Glutamatergic neuron (in vitro differentiated cells): ENCODE measurements around the gene PEDS1. TPM values are rescaled to one million over a fixed set of nuclear protein-coding genes. Genes with fewer than 3 reads are reported as not detected.

Source experiments
- DNase-seq: peaks from one replicate; pipeline ENCODE4 v3.0.0; 2022
- H3K27ac Mint-ChIP-seq: one replicate; pipeline ENCODE4 v1.8.0; 2020; ENCODE audit warnings: mild to moderate bottlenecking, mixed read lengths, inconsistent platforms; ENCODE audit not compliant: unreplicated experiment
- H3K27me3 Mint-ChIP-seq: one replicate; pipeline ENCODE4 v1.8.0; 2020; ENCODE audit warnings: mild to moderate bottlenecking, moderate library complexity, mixed read lengths, inconsistent platforms; ENCODE audit not compliant: unreplicated experiment
- H3K36me3 Mint-ChIP-seq: one replicate; pipeline ENCODE4 v1.8.0; 2020; ENCODE audit warnings: mild to moderate bottlenecking, mixed read lengths, inconsistent platforms; ENCODE audit not compliant: unreplicated experiment
- H3K4me1 Mint-ChIP-seq: one replicate; pipeline ENCODE4 v1.8.0; 2020; ENCODE audit warnings: mild to moderate bottlenecking, low read depth, mixed read lengths, inconsistent platforms; ENCODE audit not compliant: unreplicated experiment
- H3K4me3 Mint-ChIP-seq: one replicate; pipeline ENCODE4 v1.8.0; 2020; ENCODE audit warnings: mild to moderate bottlenecking, mixed read lengths, inconsistent platforms; ENCODE audit not compliant: unreplicated experiment
- H3K9me3 Mint-ChIP-seq: one replicate; pipeline ENCODE4 v1.8.0; 2020; ENCODE audit warnings: mild to moderate bottlenecking, moderate library complexity, mixed read lengths, inconsistent platforms; ENCODE audit not compliant: unreplicated experiment
- CTCF ChIP-seq: fragments of 200-600 bp; sonication (generic); IDR thresholded peaks from one replicate; pipeline ENCODE4 v1.5.0; 2021; ENCODE audit not compliant: partially characterized antibody, unreplicated experiment
- total RNA-seq: library from RNA; stranded (reverse); fragmentation: NEBNext Ultra II Directional; extraction: Animal tissue kit (Norgen Biotek cat#: 25700); gene quantifications from one replicate; pipeline ENCODE4 v1.2.1, GENCODE V29; 2021; ENCODE audit not compliant: unreplicated experiment

The PEDS1 gene
- total RNA-seq, 1 donor from 2014 or later: 29.3 TPM

- TF ChIP-seq CTCF: no peak
- Mint-ChIP-seq H3K27ac (peak overlapping the region; percentile 15), H3K4me1 (peaks cover 22% of the 10 kb centered on the region), H3K4me3 (peak overlapping the region; percentile 91), H3K27me3 (no peaks in the 10 kb centered on the region), H3K9me3 (peaks cover 2% of the 10 kb centered on the region), H3K36me3 (no peaks in the 10 kb centered on the region)
- no peak for DNase-seq
Measured at GRCh38 chr20:50116368-50116999, 37.0 kb downstream of the PEDS1 start.

- H3K4me1 Mint-ChIP-seq: peaks cover 25% of the 10 kb centered on the region
- TF ChIP-seq CTCF: no peak
- peak overlapping the region; percentile 15 for H3K27ac Mint-ChIP-seq
- H3K9me3 Mint-ChIP-seq: peaks cover 2% of the 10 kb centered on the region
- peak overlapping the region; percentile 91 for H3K4me3 Mint-ChIP-seq
- DNase-seq: peak; percentile 92
- H3K36me3 Mint-ChIP-seq: no peaks in the 10 kb centered on the region
- H3K27me3 Mint-ChIP-seq: no peaks in the 10 kb centered on the region
Measured at GRCh38 chr20:50115591-50116367, 37.7 kb downstream of the PEDS1 start.

GRCh38 chr20:50115041-50115512 is 38.4 kb downstream of the PEDS1 start:
- H3K36me3 Mint-ChIP-seq: no peaks in the 10 kb centered on the region
- H3K27ac Mint-ChIP-seq: no peak overlapping the region
- peak overlapping the region; percentile 91 for H3K4me3 Mint-ChIP-seq
- H3K9me3 Mint-ChIP-seq: peaks cover 2% of the 10 kb centered on the region
- H3K4me1 Mint-ChIP-seq: peaks cover 30% of the 10 kb centered on the region
- TF ChIP-seq CTCF: no peak
- H3K27me3 Mint-ChIP-seq: no peaks in the 10 kb centered on the region
- DNase-seq: no peak

GRCh38 chr20:50113420-50114224 is 39.9 kb downstream of the PEDS1 start:
- peaks cover 2% of the 10 kb centered on the region for H3K9me3 Mint-ChIP-seq
- TF ChIP-seq CTCF: no peak
- peaks cover 40% of the 10 kb centered on the region for H3K4me1 Mint-ChIP-seq
- H3K27ac Mint-ChIP-seq: peak overlapping the region; percentile 97
- no peaks in the 10 kb centered on the region for H3K27me3 Mint-ChIP-seq
- no peak for DNase-seq
- peak overlapping the region; percentile 93 for H3K4me3 Mint-ChIP-seq
- no peaks in the 10 kb centered on the region for H3K36me3 Mint-ChIP-seq
